ENCODE measurements around the gene GRIP1.
A peak's percentile ranks its signal among the peaks of the same experiment; 100 is the strongest.

GRIP1 gene

GRCh38 chr12:66693901-66694513 lies 15.1 kb upstream of the GRIP1 start:
- no peak for DNase-seq

GRCh38 chr12:66692986-66693385 lies 14.1 kb upstream of the GRIP1 start:
- DNase-seq, result no peak

- DNase-seq, result no peak
Observed at GRCh38 chr12:66692170-66692569, 13.3 kb upstream of the GRIP1 start.

GRCh38 chr12:66688846-66689439 lies 10.1 kb upstream of the GRIP1 start:
- DNase-seq, result peak; percentile 28

- no peak for DNase-seq
Observed at GRCh38 chr12:66684222-66684621, 5.3 kb upstream of the GRIP1 start.

- DNase-seq, result no peak
Observed at GRCh38 chr12:66683822-66684221, 4.9 kb upstream of the GRIP1 start.

GRCh38 chr12:66683073-66683472 lies 4.2 kb upstream of the GRIP1 start:
- no peak for DNase-seq

- DNase-seq, result no peak
Observed at GRCh38 chr12:66679461-66680084, 697 bp upstream of the GRIP1 start.

- no peak for DNase-seq
Observed at GRCh38 chr12:66676241-66676640, 2.6 kb downstream of the GRIP1 start.

- no peak for DNase-seq
Observed at GRCh38 chr12:66674495-66675122, 4.3 kb downstream of the GRIP1 start.

GRCh38 chr12:66669541-66669940 lies 9.3 kb downstream of the GRIP1 start:
- no peak for DNase-seq

- no peak for DNase-seq
Observed at GRCh38 chr12:66668311-66668710, 10.6 kb downstream of the GRIP1 start.

GRCh38 chr12:66667906-66668305 lies 11.0 kb downstream of the GRIP1 start:
- DNase-seq, result no peak

- no peak for DNase-seq
Observed at GRCh38 chr12:66666481-66666880, 12.4 kb downstream of the GRIP1 start.

- no peak for DNase-seq
Observed at GRCh38 chr12:66665435-66665985, 13.4 kb downstream of the GRIP1 start.

- DNase-seq, result no peak
Observed at GRCh38 chr12:66664076-66664475, 14.8 kb downstream of the GRIP1 start.

GRCh38 chr12:66663611-66664010 lies 15.3 kb downstream of the GRIP1 start:
- no peak for DNase-seq

GRCh38 chr12:66662729-66663128 lies 16.1 kb downstream of the GRIP1 start:
- no peak for DNase-seq

GRCh38 chr12:66662179-66662578 lies 16.7 kb downstream of the GRIP1 start:
- DNase-seq, result no peak

- no peak for DNase-seq
Observed at GRCh38 chr12:66661357-66661756, 17.5 kb downstream of the GRIP1 start.

GRCh38 chr12:66653796-66654195 lies 25.1 kb downstream of the GRIP1 start:
- no peak for DNase-seq

- DNase-seq, result no peak
Observed at GRCh38 chr12:66648033-66648735, 30.7 kb downstream of the GRIP1 start.

GRCh38 chr12:66647034-66647691 lies 31.7 kb downstream of the GRIP1 start:
- DNase-seq, result peak; percentile 18
